Measurements from ENCODE around the gene RPAP3.

Gene RPAP3

DNA sequence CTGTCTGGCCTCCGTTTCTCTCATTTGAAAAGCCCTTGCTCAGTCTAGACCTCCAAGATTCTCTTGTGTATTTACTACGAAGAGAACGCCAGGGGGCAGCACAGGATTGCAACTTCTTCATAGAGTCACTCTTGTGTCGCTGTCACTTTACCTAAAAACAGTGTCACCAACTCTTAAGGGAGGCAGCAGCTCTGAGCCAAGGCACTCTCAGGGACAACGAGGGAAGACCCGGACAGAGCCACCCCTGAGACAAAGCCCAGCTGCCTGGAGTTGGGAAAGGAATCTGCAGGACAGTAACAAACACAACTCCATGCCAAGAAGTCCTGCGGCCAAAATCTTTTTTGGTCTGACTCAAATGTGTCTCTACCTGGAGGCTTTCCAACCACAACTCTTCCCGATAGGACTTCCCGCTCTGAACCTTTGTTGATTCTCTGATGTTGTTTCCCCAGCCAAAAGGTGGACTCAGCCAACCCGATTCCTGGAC lies 9.6 kb upstream of the RPAP3 start:
- peak overlapping the region in 1 of 2 donors; percentile 85 for H3K27ac ChIP-seq
- TF ChIP-seq, protein P1, sequence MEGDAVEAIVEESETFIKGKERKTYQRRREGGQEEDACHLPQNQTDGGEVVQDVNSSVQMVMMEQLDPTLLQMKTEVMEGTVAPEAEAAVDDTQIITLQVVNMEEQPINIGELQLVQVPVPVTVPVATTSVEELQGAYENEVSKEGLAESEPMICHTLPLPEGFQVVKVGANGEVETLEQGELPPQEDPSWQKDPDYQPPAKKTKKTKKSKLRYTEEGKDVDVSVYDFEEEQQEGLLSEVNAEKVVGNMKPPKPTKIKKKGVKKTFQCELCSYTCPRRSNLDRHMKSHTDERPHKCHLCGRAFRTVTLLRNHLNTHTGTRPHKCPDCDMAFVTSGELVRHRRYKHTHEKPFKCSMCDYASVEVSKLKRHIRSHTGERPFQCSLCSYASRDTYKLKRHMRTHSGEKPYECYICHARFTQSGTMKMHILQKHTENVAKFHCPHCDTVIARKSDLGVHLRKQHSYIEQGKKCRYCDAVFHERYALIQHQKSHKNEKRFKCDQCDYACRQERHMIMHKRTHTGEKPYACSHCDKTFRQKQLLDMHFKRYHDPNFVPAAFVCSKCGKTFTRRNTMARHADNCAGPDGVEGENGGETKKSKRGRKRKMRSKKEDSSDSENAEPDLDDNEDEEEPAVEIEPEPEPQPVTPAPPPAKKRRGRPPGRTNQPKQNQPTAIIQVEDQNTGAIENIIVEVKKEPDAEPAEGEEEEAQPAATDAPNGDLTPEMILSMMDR (IDR thresholded peaks at IDR 0.05), result peak; percentile 74
- peak; percentile 86 for DNase-seq (ENCODE audit: low spot score)
- peak overlapping the region; percentile 46 for H3K4me3 ChIP-seq

DNA sequence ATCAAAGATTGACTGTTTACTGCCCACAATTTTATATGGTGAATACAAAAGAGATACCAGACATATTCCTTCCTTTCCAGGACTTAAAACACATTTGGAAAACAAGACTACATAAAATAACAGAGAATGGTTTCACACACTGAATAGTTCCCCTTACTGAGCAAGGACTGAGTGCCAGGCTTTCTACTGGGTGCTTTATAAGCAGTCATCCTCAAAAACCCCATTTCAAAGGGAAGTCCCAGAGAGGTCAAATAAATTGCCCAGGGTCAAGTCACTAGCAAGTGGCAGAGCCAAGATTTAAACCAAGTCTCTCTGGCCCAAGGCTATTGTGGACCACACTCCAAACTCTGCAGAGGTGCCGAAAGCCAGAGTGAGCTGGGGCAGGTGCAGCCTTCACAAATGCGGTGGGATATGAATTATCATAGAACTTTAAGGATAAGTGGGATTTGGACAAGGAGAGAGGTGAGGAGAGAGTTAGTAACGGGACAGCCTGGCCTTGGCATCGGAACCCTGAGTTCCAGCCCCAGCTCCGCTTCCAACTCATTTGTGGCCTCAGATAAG lies 9.1 kb upstream of the RPAP3 start:
- Histone ChIP-seq H3K4me3 (no peak overlapping the region), H3K27ac (peak overlapping the region in 1 of 2 donors; percentile 85)
- TF ChIP-seq, protein P1 (IDR thresholded peaks at IDR 0.05), result no peak
- no peak for DNase-seq (ENCODE audit: low spot score)

DNA sequence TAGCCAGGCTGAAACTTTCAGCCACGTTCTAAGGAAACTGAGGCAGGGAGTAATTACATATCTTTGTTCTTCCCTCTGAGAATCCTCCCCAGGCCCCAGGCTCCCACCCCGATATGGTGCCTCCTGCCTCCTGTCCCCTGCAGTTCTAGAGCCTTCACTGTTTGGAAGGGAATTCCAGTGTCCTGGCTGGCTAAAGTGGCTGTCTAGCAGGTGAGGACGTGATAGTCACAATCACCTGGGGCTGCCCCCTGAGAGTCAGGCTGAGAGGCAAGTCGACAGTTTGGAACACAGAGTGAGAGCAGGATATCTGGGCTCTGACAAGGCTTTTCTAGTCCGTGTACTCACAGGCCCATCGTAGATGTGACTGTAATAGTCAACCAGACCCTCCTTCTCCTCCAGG lies 6.3 kb upstream of the RPAP3 start:
- no peak overlapping the region for H3K4me3 ChIP-seq
- no peak for DNase-seq (ENCODE audit: low spot score)
- no peak overlapping the region for H3K27ac ChIP-seq
- TF ChIP-seq, protein P1 (IDR thresholded peaks at IDR 0.05), result no peak

DNA sequence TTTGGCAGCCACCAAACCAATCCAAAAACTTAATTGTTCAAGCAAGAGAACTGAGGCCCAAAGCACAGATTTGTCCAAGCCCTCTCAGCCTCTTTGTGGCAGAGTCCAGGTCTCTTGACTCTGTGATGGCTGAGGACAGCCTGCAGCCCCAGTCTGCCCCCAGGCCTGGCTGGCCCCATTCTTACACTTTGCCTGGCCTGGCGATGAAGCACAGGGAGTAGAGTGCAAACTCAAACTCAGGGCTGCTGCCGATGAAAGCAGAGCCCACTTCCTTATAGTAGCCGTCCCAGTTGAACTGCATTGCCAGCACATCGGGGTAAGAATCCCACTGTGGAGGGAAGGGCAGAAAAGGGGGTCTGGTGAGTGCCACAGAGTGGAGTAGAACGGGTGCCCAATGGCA lies 5.6 kb upstream of the RPAP3 start:
- no peak overlapping the region for H3K4me3 ChIP-seq
- no peak overlapping the region for H3K27ac ChIP-seq
- no peak for DNase-seq (ENCODE audit: low spot score)
- TF ChIP-seq, protein P1 (IDR thresholded peaks at IDR 0.05), result no peak

DNA sequence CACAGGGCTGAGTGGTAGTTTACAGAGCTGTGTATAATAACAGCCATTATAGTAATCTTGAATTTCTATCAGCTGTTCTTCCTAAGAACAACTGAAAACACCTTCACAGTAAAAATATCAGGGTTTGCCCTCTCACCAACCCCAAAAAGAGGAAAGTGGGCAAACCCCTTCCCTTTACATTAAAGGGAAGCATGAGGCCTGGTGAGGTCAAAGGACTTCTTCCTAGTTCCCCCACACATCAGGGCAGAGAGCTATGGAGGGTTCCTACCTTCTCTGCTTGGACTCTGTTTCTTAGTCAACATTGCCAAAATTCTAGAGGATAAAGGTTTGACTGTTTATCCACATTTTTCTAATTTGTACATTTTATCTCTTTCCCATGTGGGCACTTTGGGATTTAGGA lies 4.4 kb upstream of the RPAP3 start:
- Histone ChIP-seq H3K4me3 (no peak overlapping the region), H3K27ac (no peak overlapping the region)
- TF ChIP-seq, protein P1 (IDR thresholded peaks at IDR 0.05), result no peak
- no peak for DNase-seq (ENCODE audit: low spot score)

DNA sequence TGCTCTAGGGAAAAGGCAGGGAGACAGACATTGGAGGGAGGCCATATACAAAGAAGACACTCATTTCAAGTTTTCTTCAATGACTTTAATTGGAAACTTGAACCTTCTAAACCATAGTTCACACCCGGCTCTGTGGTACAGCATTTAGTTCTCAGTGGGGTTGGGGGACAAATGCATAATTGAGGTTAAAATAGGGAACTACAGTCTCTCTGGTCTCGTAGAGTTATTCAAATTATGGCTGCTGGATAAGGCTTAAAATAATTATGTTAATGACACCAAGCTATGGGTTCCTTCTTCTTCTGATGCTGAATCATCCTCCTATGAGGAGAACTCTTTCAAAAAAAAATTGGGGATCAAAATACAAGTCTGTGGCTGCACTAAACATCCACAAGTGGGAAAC lies 3.8 kb upstream of the RPAP3 start:
- Histone ChIP-seq H3K27ac (no peak overlapping the region), H3K4me3 (no peak overlapping the region)
- DNase-seq (ENCODE audit: low spot score), result no peak
- TF ChIP-seq, protein P1 (IDR thresholded peaks at IDR 0.05), result no peak

DNA sequence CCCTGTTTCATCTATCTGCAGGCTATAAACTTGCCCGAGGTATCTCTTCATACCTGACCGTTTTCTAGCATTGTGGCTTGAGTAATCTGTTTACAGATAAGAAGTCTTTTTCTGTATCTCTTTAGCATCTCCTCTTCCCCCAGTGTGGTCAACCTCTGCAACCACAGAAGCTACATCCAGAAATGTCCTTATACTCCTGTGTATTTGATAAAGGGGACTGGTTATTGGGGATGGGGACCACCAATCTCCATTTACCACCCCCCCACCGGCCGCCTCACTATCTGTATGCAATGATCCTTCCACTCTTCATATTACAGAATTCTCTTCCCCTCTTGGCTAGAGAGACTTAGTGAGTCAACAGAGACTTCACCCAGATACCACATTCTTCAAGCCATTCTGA lies 3.4 kb upstream of the RPAP3 start:
- DNase-seq (ENCODE audit: low spot score), result no peak
- H3K4me3 ChIP-seq, result no peak overlapping the region
- TF ChIP-seq, protein P1 (IDR thresholded peaks at IDR 0.05), result no peak
- no peak overlapping the region for H3K27ac ChIP-seq
